NCI-H146 (cell line): ENCODE results near the gene ZDHHC14.
"Not testable (repeated sequence)": the region's sequence is repeated elsewhere in the genome, so short reads cannot be mapped to it uniquely, and the experiment has no call there.

Experiments used
- DNase-seq: peaks from one replicate; lab custom pipeline; 2025; lab: John Stamatoyannopoulos, UW

The ZDHHC14 gene

GRCh38 chr6:157381631-157382621, 936 bp downstream of the ZDHHC14 start:
- DNase-seq = peak; percentile 64

GRCh38 chr6:157382821-157383220, 1.8 kb downstream of the ZDHHC14 start:
- no peak for DNase-seq

GRCh38 chr6:157383471-157383870, 2.5 kb downstream of the ZDHHC14 start:
- no peak for DNase-seq

- DNase-seq = not testable (repeated sequence)
Observed at GRCh38 chr6:157384962-157385361, 4.0 kb downstream of the ZDHHC14 start.

- no peak for DNase-seq
Observed at GRCh38 chr6:157385482-157385881, 4.5 kb downstream of the ZDHHC14 start.

GRCh38 chr6:157386023-157386422, 5.0 kb downstream of the ZDHHC14 start:
- DNase-seq = no peak

- DNase-seq = no peak
Observed at GRCh38 chr6:157386454-157386853, 5.5 kb downstream of the ZDHHC14 start.

- no peak for DNase-seq
Observed at GRCh38 chr6:157388924-157389323, 7.9 kb downstream of the ZDHHC14 start.

GRCh38 chr6:157390273-157391060, 9.5 kb downstream of the ZDHHC14 start:
- DNase-seq = no peak

GRCh38 chr6:157392927-157393668, 12.1 kb downstream of the ZDHHC14 start:
- no peak for DNase-seq

- no peak for DNase-seq
Observed at GRCh38 chr6:157393669-157394327, 12.8 kb downstream of the ZDHHC14 start.

GRCh38 chr6:157395199-157395598, 14.2 kb downstream of the ZDHHC14 start:
- not testable (repeated sequence) for DNase-seq

GRCh38 chr6:157396026-157396425, 15.0 kb downstream of the ZDHHC14 start:
- no peak for DNase-seq

- DNase-seq = no peak
Observed at GRCh38 chr6:157397660-157398059, 16.7 kb downstream of the ZDHHC14 start.

- DNase-seq = no peak
Observed at GRCh38 chr6:157398151-157398550, 17.2 kb downstream of the ZDHHC14 start.

GRCh38 chr6:157400676-157401075, 19.7 kb downstream of the ZDHHC14 start:
- DNase-seq = no peak

GRCh38 chr6:157401734-157402338, 20.8 kb downstream of the ZDHHC14 start:
- peak; percentile 26 for DNase-seq

GRCh38 chr6:157402996-157403685, 22.2 kb downstream of the ZDHHC14 start:
- DNase-seq = no peak

GRCh38 chr6:157403686-157404051, 22.7 kb downstream of the ZDHHC14 start:
- peak; percentile 35 for DNase-seq

- no peak for DNase-seq
Observed at GRCh38 chr6:157405986-157406385, 25.0 kb downstream of the ZDHHC14 start.

- DNase-seq = no peak
Observed at GRCh38 chr6:157406661-157407060, 25.7 kb downstream of the ZDHHC14 start.
